Measurements from ENCODE around the gene FILIP1L.

- TF ChIP-seq, protein P1, sequence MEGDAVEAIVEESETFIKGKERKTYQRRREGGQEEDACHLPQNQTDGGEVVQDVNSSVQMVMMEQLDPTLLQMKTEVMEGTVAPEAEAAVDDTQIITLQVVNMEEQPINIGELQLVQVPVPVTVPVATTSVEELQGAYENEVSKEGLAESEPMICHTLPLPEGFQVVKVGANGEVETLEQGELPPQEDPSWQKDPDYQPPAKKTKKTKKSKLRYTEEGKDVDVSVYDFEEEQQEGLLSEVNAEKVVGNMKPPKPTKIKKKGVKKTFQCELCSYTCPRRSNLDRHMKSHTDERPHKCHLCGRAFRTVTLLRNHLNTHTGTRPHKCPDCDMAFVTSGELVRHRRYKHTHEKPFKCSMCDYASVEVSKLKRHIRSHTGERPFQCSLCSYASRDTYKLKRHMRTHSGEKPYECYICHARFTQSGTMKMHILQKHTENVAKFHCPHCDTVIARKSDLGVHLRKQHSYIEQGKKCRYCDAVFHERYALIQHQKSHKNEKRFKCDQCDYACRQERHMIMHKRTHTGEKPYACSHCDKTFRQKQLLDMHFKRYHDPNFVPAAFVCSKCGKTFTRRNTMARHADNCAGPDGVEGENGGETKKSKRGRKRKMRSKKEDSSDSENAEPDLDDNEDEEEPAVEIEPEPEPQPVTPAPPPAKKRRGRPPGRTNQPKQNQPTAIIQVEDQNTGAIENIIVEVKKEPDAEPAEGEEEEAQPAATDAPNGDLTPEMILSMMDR (IDR thresholded peaks at IDR 0.05; ENCODE audit: insufficient read depth, low read length, poor library complexity, severe bottlenecking): no peak
- no peak for TF ChIP-seq EZH2phosphoT487 (conservative IDR thresholded peaks at IDR 0.05; ENCODE audit: low read length)
These were observed 222.0 kb downstream of the FILIP1L start for GRCh38 chr3:99892332-99892731.
